ENCODE data around the gene ZNF326. TPM values are rescaled to one million over a fixed set of nuclear protein-coding genes. Genes with fewer than 3 reads are reported as not detected.

ZNF326 gene
- polyA plus RNA-seq, 3 donors from 2014 or later, result 6.0 to 9.2 (median 7.2) TPM

Other genes with a start within 250 kb of the ZNF326 start
- 10 to 100 TPM; 24.7 to 40.1 (median 32.0) TPM for gene LRRC8D, start 174.1 kb upstream of the ZNF326 start, polyA plus RNA-seq